ENCODE measurements around the gene CNNM4.

CNNM4 gene

DNA sequence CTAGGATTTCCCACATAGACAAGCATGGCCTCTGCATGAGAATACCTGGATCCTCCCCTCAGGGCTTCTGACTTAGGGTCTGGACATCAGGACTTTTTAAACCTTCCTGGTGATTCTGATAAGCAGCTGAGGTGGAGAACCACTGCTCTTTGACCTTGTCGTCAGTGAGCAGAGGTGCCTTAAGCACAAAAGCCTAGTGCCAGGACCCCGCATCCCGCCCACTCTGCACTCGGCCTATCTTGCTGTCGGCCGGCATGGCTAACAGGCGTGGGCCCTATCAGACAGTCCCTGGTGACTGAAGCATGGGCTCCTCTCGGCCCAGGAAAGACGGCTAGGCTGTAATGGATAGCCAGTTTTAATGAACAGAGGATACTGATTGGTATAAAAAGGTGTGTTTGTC lies 76.9 kb downstream of the CNNM4 start:
- FAIRE-seq: no peak

- FAIRE-seq: no peak
These were observed 77.9 kb downstream of the CNNM4 start for GRCh38 chr2:96838345-96839292.

GRCh38 chr2:96839293-96839874 lies 78.7 kb downstream of the CNNM4 start:
- no peak for FAIRE-seq

DNA sequence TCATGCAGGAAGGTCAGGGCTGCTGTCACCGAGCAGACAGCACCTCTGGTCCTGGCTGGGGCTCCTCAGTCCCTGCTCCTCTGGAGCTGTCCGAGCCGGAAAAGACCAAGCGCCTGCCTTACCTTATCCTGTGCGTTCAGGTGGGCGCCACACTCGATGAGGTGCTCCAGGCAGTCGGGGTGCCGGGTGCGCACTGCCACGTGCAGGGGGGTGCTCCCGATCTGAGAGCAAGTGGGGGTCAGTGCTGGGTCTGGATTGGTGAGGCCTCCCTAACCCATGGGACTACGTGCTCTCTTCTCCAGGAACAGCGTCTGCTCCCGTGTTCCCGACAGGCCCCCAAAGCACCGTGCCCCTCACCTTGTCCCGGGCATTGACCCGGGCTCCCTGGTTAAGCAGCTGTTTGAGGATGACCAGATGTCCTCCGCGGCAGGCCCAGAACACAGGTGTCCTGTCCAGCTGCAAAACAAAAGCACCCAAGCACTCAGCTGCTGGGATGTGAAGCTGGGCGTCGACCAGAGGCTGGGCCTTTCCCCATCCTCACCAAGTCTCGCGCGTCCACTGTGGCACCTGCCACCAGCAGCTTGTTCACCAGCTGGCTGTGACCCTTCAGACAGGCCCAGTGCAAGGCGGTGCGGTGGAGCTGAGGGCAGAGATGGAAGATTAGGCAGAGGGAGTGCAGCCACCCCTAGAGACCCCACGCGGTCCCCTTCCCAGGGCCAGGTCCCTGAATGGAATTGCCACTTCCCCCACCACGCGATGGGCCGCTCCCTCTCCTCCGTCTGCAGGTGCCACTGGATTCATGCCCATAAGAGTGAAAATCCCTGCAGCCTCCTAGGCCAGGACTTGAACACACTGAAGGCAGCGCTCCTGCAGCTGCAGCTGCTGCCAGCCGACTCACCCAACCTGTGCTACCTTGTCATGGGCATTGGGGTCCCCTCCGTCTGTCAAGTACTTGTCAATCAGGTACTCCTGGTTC lies 79.5 kb downstream of the CNNM4 start:
- FAIRE-seq: no peak

- FAIRE-seq: no peak
These were observed 81.2 kb downstream of the CNNM4 start for GRCh38 chr2:96841701-96842495.

DNA sequence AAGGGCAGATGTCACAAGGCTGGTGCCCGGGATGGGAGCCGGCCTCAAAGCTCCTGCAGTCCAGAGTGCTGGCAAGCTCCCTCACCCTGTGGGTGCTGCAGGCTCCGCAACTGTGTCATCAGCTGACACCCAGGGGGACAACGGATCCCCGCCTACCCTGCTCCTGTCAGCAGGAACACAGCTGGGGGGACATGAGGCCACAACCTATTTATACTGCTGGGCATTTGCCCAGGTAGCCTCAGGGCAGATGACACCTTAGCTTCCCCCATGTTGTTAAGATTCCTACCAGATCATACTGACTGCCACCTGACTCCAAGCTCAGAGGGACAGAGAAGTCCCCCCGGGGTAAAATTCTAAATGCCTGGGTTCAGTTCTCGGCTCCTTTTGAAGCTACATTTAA lies 81.9 kb downstream of the CNNM4 start:
- no peak for FAIRE-seq

GRCh38 chr2:96843538-96844268 lies 83.0 kb downstream of the CNNM4 start, which contains the start of gene ANKRD23:
Gene ANKRD23, minus strand, starts transcription at chr2:96844021. Its CDS starts 29 bp downstream, at chr2:96843992.
- FAIRE-seq: no peak

GRCh38 chr2:96844405-96844808 lies 83.7 kb downstream of the CNNM4 start:
- no peak for FAIRE-seq

DNA sequence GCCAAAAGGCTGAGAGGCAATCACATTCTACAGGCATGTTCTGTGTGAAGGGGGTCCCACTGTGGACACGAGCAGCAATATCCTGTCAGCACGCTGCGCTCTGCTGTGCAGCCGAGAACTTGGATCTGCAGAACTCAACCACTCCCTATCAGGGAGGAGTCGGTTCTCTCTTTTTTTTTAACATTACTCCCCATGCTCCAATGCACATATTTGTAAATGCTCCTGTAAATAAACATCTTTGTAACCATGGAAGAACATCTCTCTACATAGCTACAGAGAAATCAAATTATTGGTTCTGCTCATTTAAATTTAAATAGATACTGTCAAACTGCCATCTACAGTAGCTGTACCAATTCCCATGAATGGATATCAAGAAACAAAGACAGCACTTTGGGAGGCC lies 86.1 kb downstream of the CNNM4 start:
- no peak for FAIRE-seq

DNA sequence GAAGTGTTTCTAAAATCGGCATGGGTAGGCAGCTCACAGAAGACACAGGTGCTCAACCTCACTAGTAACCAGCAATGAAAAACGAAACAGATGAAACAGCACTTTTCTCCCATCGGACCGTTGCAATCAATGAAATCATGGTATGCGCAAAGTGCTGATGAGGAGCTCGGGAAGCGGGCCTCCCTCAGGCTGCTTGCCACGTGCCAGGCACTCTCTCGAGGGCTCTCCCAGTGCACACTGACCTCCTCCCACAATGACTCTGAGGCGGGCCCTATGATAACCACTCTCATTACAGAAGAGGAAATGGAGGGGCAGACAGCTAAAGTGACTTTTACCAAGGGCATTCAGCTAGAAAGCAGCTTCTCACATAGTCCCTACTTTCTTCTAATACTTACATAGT lies 86.9 kb downstream of the CNNM4 start:
- no peak for FAIRE-seq

DNA sequence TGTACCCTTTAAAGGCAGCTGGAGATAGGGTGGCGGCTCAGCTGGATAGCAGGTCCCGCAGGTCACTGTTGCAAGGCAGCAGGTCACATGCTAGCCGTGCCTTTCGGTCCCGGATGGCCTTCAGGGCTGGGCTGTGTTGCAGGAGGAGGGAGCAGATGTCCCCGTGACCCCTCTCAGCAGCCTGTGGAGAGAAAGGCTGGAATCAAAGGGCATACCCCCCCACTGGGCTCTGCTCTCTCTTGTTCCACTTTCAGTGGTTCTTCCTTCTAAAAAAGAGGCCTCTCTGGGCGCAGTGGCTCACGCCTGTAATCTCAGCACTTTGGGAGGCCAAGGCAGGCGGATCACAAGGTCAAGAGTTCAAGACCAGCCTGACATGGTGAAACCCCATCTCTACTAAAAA lies 87.6 kb downstream of the CNNM4 start:
- FAIRE-seq: no peak

- FAIRE-seq: no peak
These were observed 92.0 kb downstream of the CNNM4 start for GRCh38 chr2:96852667-96853066.

GRCh38 chr2:96853321-96853720 lies 92.6 kb downstream of the CNNM4 start:
- FAIRE-seq: no peak

DNA sequence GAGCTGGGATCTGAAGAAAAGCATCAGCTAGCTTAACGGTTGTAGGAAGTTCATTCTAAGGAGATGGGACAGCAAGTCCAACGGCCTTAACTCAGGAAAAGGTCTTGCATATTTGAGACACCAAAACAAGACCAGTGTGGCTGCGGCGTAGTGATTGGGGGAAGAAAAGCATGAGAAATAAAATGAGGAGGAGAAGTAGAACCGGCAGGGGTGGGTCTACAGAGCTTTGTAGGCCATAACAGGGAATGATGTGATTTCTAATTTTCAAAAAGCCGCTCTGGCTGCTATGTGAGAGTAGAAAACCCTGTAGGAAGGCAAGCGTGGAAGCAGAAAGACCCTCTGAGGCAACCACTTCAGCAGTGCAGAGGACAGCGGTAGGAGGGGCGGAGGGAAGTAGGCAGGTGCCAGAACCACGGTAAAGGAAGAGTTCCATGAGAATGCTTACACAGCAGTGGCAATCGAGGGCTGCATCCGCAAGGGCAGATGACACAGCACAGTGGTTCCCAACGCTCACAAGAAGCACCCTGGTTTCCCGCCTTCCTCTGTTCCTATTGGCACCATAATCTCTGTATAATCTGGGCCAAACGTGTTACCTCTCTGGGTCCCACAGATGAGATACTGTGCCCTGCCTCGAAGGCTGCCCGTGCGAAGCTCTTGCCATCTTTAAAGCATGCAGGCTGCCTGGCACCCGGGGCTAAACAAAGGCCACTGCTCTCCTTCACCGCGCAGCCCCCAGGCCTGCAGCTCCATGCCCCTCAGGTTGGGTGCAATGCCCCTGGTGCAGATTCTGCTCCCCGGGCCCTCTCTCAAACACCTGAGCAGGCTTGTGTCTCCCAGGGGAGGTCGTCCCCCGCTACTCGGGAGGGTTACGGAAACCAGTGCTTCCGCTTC lies 96.3 kb downstream of the CNNM4 start:
- no peak for FAIRE-seq

DNA sequence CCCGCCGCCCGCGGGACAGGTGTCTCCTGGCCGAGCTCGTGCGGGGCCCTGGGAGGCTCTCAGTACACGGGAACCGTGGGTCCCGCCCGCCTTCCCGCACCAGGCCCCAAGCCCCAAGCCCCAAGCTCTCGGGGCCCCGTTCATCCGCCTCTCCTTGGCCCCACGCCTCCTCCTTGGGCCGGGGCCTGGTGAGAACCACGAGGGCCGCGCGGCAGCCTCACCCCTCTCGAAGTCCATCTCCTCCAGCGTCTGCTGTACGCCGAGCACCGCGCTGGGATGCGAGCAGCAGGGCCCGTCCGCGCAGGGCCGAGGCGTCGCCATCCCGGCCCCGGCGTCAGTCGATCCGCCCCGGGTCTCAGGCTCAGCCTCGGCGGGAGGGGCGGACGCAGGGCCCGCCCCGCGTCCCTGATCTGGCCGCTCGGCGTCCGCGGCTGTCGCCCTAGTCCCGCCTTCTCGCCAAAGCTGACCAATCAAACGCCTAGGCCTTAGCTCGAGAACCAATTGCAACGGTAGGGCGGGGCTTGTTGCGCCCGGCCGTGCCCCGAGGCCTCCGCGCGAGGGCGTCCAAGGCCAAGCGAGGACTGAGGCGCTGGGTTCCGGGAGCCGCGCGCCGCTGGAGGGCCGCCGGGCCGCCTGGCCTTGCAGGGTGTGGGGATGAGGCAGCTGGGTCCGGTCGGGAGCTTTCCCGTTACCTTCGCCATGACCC lies 97.1 kb downstream of the CNNM4 start, which contains the start of gene ANKRD39:
Gene ANKRD39 (minus strand): TSS at position 350 of the 706 bp plus-strand sequence. CDS start 29 bp downstream, at position 321.
- no peak for FAIRE-seq

DNA sequence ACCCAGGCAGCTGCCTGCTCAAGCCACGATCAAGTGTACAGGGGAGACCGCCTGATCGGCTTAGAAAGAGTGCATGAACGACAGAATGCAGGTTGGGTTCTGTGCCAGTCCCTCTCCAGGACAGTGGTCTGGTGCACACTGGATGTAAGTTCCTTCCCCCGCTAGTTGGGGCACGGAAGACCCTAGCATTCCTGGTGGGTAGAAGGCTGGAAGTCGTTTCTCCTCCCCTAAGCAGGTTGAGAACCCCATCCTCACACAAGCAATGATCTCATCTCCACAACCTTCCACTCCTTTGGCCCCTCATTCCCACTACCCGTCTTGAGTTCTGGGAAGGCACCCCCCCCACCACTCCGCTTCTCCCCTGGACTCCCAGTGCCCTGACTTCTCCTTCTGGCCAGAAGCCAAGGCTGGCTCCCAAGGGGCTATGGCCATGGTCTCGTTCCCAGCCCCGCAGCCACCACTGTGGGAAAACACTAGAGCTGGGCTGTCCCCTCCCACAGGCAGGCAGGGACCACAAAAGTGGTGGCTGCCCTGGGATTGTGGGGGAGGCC lies 98.5 kb downstream of the CNNM4 start:
- no peak for FAIRE-seq

DNA sequence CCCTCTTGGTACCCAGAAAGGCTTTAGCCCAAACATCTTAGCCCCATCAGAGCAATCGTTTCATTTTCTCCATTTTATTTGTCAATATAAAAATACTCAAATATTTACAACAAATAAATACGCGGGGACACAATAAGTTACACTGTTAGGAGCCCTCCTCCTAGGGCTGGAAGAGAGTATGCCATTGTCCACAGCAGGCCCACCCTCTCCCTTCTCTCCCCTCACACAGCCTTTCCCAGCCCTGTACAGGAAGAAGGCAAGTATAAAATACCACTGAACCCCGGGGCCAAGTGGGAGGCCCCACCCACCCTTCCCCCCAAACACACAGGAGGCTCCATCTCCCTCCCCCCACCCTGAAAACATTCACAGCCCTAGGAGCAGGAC lies 99.0 kb downstream of the CNNM4 start:
- no peak for FAIRE-seq

DNA sequence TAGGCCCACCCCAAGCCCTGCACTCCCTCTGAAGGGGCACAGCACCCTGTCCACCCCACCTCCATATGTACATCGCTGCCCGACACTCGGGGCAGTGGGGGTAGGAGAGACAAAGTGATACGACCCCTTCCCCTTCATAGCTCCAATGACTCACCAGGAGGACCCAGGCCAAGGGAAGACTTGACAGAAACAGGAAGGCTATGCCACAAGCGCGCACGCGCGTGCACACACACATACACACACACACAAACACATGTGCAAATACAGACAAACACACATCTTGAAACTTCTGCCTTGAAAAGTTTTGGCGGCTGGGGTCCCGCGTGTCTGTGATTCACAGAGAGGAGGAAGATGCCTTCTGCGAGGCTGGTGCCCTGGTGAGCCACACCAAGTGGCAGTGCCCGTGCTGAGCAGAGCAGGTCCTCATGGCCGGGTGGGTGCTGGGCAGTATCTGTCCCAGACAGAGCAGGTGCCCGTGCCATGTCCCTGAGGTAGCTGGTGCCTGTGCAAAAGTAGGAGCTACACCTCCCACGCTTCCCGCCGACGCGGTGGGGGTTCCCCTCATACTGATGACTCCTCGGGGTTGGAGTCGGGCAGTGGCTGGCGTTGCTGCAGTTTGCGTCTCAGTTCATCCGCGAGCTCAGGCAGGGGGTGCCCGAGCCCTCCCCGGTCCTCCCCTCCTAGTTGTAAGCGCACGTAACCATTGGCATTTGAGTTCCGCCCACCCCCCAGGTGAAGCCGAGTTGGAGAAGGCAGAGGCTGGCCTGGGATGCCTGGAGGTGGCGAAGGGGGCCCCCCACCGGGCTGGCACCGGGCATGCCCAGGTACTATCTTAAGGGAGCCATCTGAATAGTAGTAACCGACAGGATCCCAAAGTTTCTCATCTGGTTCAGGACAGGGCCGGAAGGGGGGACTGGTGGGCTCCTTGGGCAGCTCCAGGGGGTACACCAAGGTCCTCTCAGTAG lies 99.6 kb downstream of the CNNM4 start:
- FAIRE-seq: no peak
